Endothelial cell of umbilical vein (primary cell): ENCODE results near the gene LNPEP. TPM values are rescaled to one million over a fixed set of nuclear protein-coding genes. Genes with fewer than 3 reads are reported as not detected.

ENCODE experiments used
- BruUV-seq: library from RNA; stranded (reverse); fragments of 400-500 nt; replicated peaks from 2 replicates; lab custom pipeline; 2021; lab: Mats Ljungman, UMichigan
- CTCF ChIA-PET: fragments of 300-600, 350-600 bp; sonication (Branson Sonifier 250); formaldehyde crosslinking; loops from one replicate; lab custom pipeline; 2021; ENCODE audit warnings: antibody characterized with exemption, inconsistent platforms; lab: Charles Lee
- POLR2A ChIA-PET: fragments of 300-600, 350-600 bp; sonication (Branson Sonifier 250); formaldehyde crosslinking; loops from one replicate; lab custom pipeline; 2021; ENCODE audit warnings: antibody characterized with exemption, inconsistent platforms; lab: Charles Lee
- DNase-seq: peaks from one replicate; pipeline ENCODE4 v3.0.0-alpha.2; 2011; ENCODE audit warnings: low read depth, low spot score
- FAIRE-seq: peaks from 2 replicates; lab custom pipeline; 2011; peaks lifted over from hg19 to GRCh38; lab: Jason Lieb, UNC
- H2AFZ ChIP-seq: 2 replicates; pipeline ENCODE4 v1.6.0; 2012; ENCODE audit warnings: low read depth, low read length, control low read depth, inconsistent platforms
- H3K27ac ChIP-seq: 2 replicates; pipeline ENCODE4 v1.5.1; 2011; ENCODE audit warnings: low read depth, mild to moderate bottlenecking, control low read depth, low read length, moderate library complexity; ENCODE audit not compliant: insufficient read depth
- H3K27me3 ChIP-seq, 2 experiments: 2 replicates each; pipeline versions ENCODE4 v1.6.0 to v1.6.1; 2011; ENCODE audit warnings: low read length in 2 of 2, mixed read lengths in 1 of 2; ENCODE audit not compliant: control insufficient read depth in 2 of 2, insufficient read depth in 2 of 2
- H3K36me3 ChIP-seq, 2 experiments: 2 replicates in 1 of 2; 3 replicates in 1 of 2; pipeline ENCODE4 v1.5.1; 2011; ENCODE audit warnings: low read length in 2 of 2, mild to moderate bottlenecking in 1 of 2, moderate library complexity in 1 of 2; ENCODE audit not compliant: control insufficient read depth in 2 of 2, insufficient read depth in 2 of 2; ENCODE audit errors: extremely low read depth in 1 of 2
- H3K4me1 ChIP-seq: 3 replicates; pipeline ENCODE4 v1.5.1; 2011; ENCODE audit warnings: mild to moderate bottlenecking, low read length; ENCODE audit not compliant: control insufficient read depth, insufficient read depth; ENCODE audit errors: extremely low read depth
- H3K4me2 ChIP-seq: 2 replicates; pipeline ENCODE4 v1.6.1; 2011; ENCODE audit warnings: low read length, control low read depth, mixed read lengths; ENCODE audit not compliant: insufficient read depth
- H3K4me3 ChIP-seq, 3 experiments: fragments of 200-600 bp in 1 of 3; sonication (generic), shearing (Covaris generic) in 1 of 3; replicated peaks in 1 of 3; 2 replicates each; pipeline ENCODE4 v1.5.1; 2011 to 2016; ENCODE audit warnings: control low read depth in 3 of 3, low read length in 3 of 3, mild to moderate bottlenecking in 2 of 3, inconsistent platforms in 1 of 3, low read depth in 1 of 3, moderate library complexity in 1 of 3; ENCODE audit not compliant: insufficient read depth in 1 of 3
- H3K79me2 ChIP-seq: 2 replicates; pipeline ENCODE4 v1.6.0; 2012; ENCODE audit warnings: low read length, inconsistent platforms; ENCODE audit not compliant: control insufficient read depth, insufficient read depth
- H3K9ac ChIP-seq: replicated peaks from 2 replicates; pipeline ENCODE3; 2011; ENCODE audit warnings: low read length, control low read depth; ENCODE audit not compliant: insufficient read depth; ENCODE audit errors: extremely low read depth
- H3K9me1 ChIP-seq: replicated peaks from 3 replicates; pipeline ENCODE4 v1.6.0; 2011; ENCODE audit warnings: mild to moderate bottlenecking, low read length; ENCODE audit not compliant: control insufficient read depth, insufficient read depth; ENCODE audit errors: extremely low read depth
- H3K9me3 ChIP-seq: replicated peaks from 2 replicates; pipeline ENCODE4 v1.5.1; 2012; ENCODE audit warnings: low read length, inconsistent platforms; ENCODE audit not compliant: control insufficient read depth, insufficient read depth
- H4K20me1 ChIP-seq: replicated peaks from 2 replicates; pipeline ENCODE3; 2011; ENCODE audit warnings: mild to moderate bottlenecking, low read length; ENCODE audit not compliant: control insufficient read depth, insufficient read depth; ENCODE audit errors: extremely low read depth
- CTCF ChIP-seq, 2 donors: IDR thresholded peaks; 1 replicate in 1 of 2; 2 replicates in 1 of 2; pipeline ENCODE4 v1.5.1; 2011; ENCODE audit warnings: low read length in 2 of 2, mild to moderate bottlenecking in 2 of 2, moderate library complexity in 2 of 2, control low read depth in 1 of 2, inconsistent platforms in 1 of 2, low read depth in 1 of 2; ENCODE audit not compliant: insufficient read depth in 1 of 2; ENCODE audit errors: extremely low read depth in 1 of 2
- FOS ChIP-seq: IDR thresholded peaks from 2 replicates; pipeline ENCODE4 v1.6.1; 2011; ENCODE audit warnings: mild to moderate bottlenecking, low read length, moderate library complexity, borderline replicate concordance; ENCODE audit not compliant: insufficient read depth
- GATA2 ChIP-seq: IDR thresholded peaks from 2 replicates; pipeline ENCODE4 v1.7.0; 2011; ENCODE audit warnings: low read depth, mild to moderate bottlenecking, moderate library complexity, mixed read lengths, low read length; ENCODE audit not compliant: insufficient read length, insufficient read depth
- JUN ChIP-seq: IDR thresholded peaks from 2 replicates; pipeline ENCODE4 v1.6.1; 2011; ENCODE audit warnings: borderline replicate concordance, low read depth; ENCODE audit not compliant: insufficient read length, insufficient read depth
- MYC ChIP-seq: IDR thresholded peaks from one replicate; pipeline ENCODE4 v1.6.1; 2011; ENCODE audit warnings: mild to moderate bottlenecking, low read depth, low read length
- POLR2A ChIP-seq: IDR thresholded peaks from 2 replicates; pipeline ENCODE4 v1.6.1; 2012; ENCODE audit warnings: low read depth, mild to moderate bottlenecking, control low read depth, low read length
- POLR2AphosphoS5 ChIP-seq: IDR thresholded peaks from 2 replicates; pipeline ENCODE4 v1.6.1; 2012; ENCODE audit warnings: low read depth, mild to moderate bottlenecking, control low read depth, low read length, moderate library complexity; ENCODE audit not compliant: insufficient read depth
- dilution Hi-C: fragments of 300-500 bp; cut with MboI; formaldehyde crosslinking; loops from one replicate; pipeline ENCODE4 v1.15.0; 2019; ENCODE audit warnings: low sequenced_read_pairs; ENCODE audit not compliant: extremely low pct_ligation_motif_present
- intact Hi-C: fragments of 100-400 bp; cut with micrococcal nuclease; formaldehyde crosslinking; loops from one replicate; pipeline ENCODE4 v1.10.0; 2022
- polyA plus RNA-seq, 4 experiments: library from polyadenylated mRNA; depleted of rRNA in 3 of 4; stranded (reverse) in 3 of 4; unstranded in 1 of 4; fragments of >200 nt; gene quantifications; 2 replicates each; pipeline versions ENCODE4 v1.2.1 to v1.2.3, GENCODE V29; 2011 to 2012; ENCODE audit warnings: missing spikeins in 1 of 4
- total RNA-seq: library from RNA; stranded (reverse); gene quantifications from 2 replicates; pipeline ENCODE4 v1.2.3, GENCODE V29; 2021
- TF ChIP-seq, protein P1 (sequence below): IDR thresholded peaks from 2 replicates; pipeline ENCODE4 v1.6.1; 2011; ENCODE audit not compliant: insufficient read depth, insufficient read length

Gene LNPEP
- total and polyA plus RNA-seq, 2 donors (not counting 3 experiments of a cell fraction or from before 2014, with no cell fraction given) = 7.0 to 23.5 TPM

- Histone ChIP-seq H3K9me1 (no peaks in the 10 kb centered on the region), H4K20me1 (no peaks in the 10 kb centered on the region), H3K79me2 (no peaks in the 10 kb centered on the region), H2AFZ (no peak overlapping the region), H3K4me1 (no peaks in the 10 kb centered on the region), H3K36me3 (no peaks in the 10 kb centered on the region), H3K9ac (no peak overlapping the region), H3K27me3 (peaks cover 3 to 5% of the 10 kb centered on the region in 2 experiments), H3K27ac (no peak overlapping the region), H3K4me2 (no peak overlapping the region), H3K4me3 (no peak overlapping the region), H3K9me3 (no peaks in the 10 kb centered on the region)
- no TSS peak for BruUV-seq
- TF ChIP-seq GATA2 (no peak), MYC (no peak), POLR2A (no peak), POLR2AphosphoS5 (no peak), FOS (no peak)
- TF ChIP-seq, protein P1, sequence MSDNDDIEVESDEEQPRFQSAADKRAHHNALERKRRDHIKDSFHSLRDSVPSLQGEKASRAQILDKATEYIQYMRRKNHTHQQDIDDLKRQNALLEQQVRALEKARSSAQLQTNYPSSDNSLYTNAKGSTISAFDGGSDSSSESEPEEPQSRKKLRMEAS = no peak
- ChIA-PET CTCF (interaction anchor here (0.8 to 1.2 kb wide), 5 partner anchors 17 to 75 kb away, joined by 3 to 4 read pairs (median 3); partner anchors contain the start of gene LIX1), POLR2A (no interaction called here)
- dilution Hi-C loops = no loop called here
- DNase-seq (no peak), FAIRE-seq (no peak)
- intact Hi-C loops = no loop called here
Observed at GRCh38 chr5:97067296-97067850, 131.5 kb downstream of the LNPEP start.

- intact Hi-C loops = no loop called here
- Histone ChIP-seq H3K36me3 (no peaks in the 10 kb centered on the region), H3K4me2 (no peak overlapping the region), H3K4me1 (no peaks in the 10 kb centered on the region), H3K9me3 (no peaks in the 10 kb centered on the region), H3K4me3 (no peak overlapping the region), H3K79me2 (no peaks in the 10 kb centered on the region), H3K9ac (no peak overlapping the region), H2AFZ (no peak overlapping the region), H4K20me1 (no peaks in the 10 kb centered on the region), H3K27me3 (peaks cover 3 to 5% of the 10 kb centered on the region in 2 experiments), H3K9me1 (no peaks in the 10 kb centered on the region), H3K27ac (no peak overlapping the region)
- TF ChIP-seq JUN = no peak
- TF ChIP-seq CTCF (IDR thresholded peaks at IDR 0.05; ENCODE audit: extremely low read depth in 1 of 2, insufficient read depth in 1 of 2, low read depth in 1 of 2, low read length in 2 of 2) = no peak
- no peak for FAIRE-seq
- no TSS peak for BruUV-seq
- dilution Hi-C loops = no loop called here
- ChIA-PET CTCF (interaction anchor here (1.1 kb wide), 1 partner anchor 73 kb away, joined by 3 read pairs; no protein-coding TSS in a partner anchor), POLR2A (no interaction called here)
- no peak for DNase-seq
Observed at GRCh38 chr5:97070234-97070633, 134.4 kb downstream of the LNPEP start.
